GM12801 (cell line): ENCODE results near the gene ZNHIT6.

Source experiments
- CTCF ChIP-seq: IDR thresholded peaks from one replicate; pipeline ENCODE4 v1.5.1; 2011; ENCODE audit warnings: control low read depth; ENCODE audit not compliant: insufficient read length; ENCODE audit errors: extremely low read depth

Gene ZNHIT6

GRCh38 chr1:85707990-85708828 is at the start of gene ZNHIT6:
TSS of gene ZNHIT6 (minus strand) at chr1:85708433. CDS start at chr1:85708284, 149 bp downstream.
- TF ChIP-seq CTCF: no peak

- TF ChIP-seq CTCF: no peak
Measured at GRCh38 chr1:85756864-85757263, 48.6 kb upstream of the ZNHIT6 start.

GRCh38 chr1:85748120-85748519 is 39.9 kb upstream of the ZNHIT6 start:
- TF ChIP-seq CTCF: no peak

- no peak for TF ChIP-seq CTCF
Measured at GRCh38 chr1:85746777-85747176, 38.5 kb upstream of the ZNHIT6 start.

GRCh38 chr1:85743814-85744213 is 35.6 kb upstream of the ZNHIT6 start:
- TF ChIP-seq CTCF: no peak

- TF ChIP-seq CTCF: no peak
Measured at GRCh38 chr1:85734931-85735330, 26.7 kb upstream of the ZNHIT6 start.

GRCh38 chr1:85718678-85719340 is 10.6 kb upstream of the ZNHIT6 start:
- no peak for TF ChIP-seq CTCF
